AG10803 (cell line): ENCODE measurements around the gene GUCY1A1.
"Not testable (repeated sequence)": the region's sequence is repeated elsewhere in the genome, so short reads cannot be mapped to it uniquely, and the experiment has no call there.

Source experiments
- DNase-seq: peaks from one replicate; pipeline ENCODE4 v3.0.0; 2010; ENCODE audit warnings: low read depth
- H3K4me3 ChIP-seq: 2 replicates; pipeline ENCODE4 v1.5.1; 2011; ENCODE audit warnings: mild to moderate bottlenecking, low read length, control low read depth
- TF ChIP-seq, protein P1 (sequence below): conservative IDR thresholded peaks from 2 replicates; pipeline ENCODE4 v1.5.1; 2011; ENCODE audit warnings: mild to moderate bottlenecking, low read length, control low read depth, inconsistent platforms

GUCY1A1 gene

GRCh38 chr4:155643087-155643486 lies 23.6 kb upstream of the GUCY1A1 start:
- DNase-seq, result no peak
- no peak overlapping the region for H3K4me3 ChIP-seq
- TF ChIP-seq, protein P1, sequence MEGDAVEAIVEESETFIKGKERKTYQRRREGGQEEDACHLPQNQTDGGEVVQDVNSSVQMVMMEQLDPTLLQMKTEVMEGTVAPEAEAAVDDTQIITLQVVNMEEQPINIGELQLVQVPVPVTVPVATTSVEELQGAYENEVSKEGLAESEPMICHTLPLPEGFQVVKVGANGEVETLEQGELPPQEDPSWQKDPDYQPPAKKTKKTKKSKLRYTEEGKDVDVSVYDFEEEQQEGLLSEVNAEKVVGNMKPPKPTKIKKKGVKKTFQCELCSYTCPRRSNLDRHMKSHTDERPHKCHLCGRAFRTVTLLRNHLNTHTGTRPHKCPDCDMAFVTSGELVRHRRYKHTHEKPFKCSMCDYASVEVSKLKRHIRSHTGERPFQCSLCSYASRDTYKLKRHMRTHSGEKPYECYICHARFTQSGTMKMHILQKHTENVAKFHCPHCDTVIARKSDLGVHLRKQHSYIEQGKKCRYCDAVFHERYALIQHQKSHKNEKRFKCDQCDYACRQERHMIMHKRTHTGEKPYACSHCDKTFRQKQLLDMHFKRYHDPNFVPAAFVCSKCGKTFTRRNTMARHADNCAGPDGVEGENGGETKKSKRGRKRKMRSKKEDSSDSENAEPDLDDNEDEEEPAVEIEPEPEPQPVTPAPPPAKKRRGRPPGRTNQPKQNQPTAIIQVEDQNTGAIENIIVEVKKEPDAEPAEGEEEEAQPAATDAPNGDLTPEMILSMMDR, result no peak

- no peak overlapping the region for H3K4me3 ChIP-seq
- no peak for DNase-seq
Observed at GRCh38 chr4:155646001-155646400, 20.6 kb upstream of the GUCY1A1 start.

DNA sequence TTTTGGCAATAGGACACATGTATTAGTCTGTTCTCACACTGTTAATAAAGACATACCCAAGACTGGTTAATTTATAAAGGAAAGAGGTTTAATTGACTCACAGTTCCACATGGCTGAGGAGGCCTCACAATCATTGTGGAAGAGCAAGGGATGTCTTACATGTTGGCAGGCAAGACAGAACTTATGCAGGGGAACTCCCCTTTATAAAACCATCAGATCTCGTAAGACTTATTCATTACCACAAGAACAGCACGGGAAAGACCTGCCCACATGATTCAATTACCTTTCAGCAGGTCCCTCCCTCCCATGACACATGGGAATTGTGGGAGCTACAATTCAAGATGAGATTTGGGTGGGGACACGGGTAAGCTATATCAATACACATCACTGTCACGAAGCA lies 15.9 kb upstream of the GUCY1A1 start:
- not testable (repeated sequence) for H3K4me3 ChIP-seq, DNase-seq

More at GRCh38 chr4:155646001-155646400, 20.6 kb upstream of the GUCY1A1 start:
- TF ChIP-seq, protein P1, result no peak

GRCh38 chr4:155653052-155653451 lies 13.6 kb upstream of the GUCY1A1 start:
- no peak for DNase-seq
- H3K4me3 ChIP-seq, result no peak overlapping the region
- TF ChIP-seq, protein P1, result no peak

DNA sequence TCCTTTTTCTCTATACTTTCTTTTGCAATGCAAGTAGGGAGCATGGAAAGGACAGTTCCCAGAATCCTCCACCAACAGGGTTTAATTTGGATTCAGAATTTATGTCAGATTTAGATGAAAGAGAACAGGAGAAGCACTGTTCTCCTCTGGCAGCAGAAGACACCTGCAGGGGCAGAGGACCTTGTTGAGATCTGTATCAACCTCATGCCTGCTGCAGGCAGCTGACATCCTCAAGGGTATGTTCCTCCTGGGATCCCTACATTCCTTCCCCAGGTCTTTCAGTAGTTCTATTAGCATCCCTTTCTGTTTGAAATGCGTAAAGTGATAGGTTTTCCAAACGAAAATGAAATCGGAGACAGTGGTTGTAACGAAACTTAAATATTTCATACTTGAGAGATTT lies 10.6 kb upstream of the GUCY1A1 start:
- TF ChIP-seq, protein P1, result no peak
- DNase-seq, result no peak
- H3K4me3 ChIP-seq, result no peak overlapping the region

DNA sequence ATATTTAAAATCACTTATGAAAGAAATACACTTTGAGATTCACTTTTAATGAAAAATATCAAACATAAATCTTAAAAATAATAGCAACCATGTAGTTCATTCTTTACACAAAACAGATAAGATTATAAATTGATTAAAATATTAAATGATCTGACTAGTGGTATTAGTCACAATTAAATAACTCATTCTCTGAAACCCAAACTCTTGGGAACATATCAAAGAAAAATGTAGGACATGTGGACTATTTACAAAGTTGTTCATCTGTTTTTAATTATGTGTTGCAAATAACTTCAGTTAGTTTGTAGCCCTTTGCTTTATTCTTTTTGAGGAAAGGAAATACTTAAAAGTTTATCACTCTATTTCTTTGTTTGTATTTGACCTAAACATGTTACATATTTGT lies 9.5 kb upstream of the GUCY1A1 start:
- H3K4me3 ChIP-seq, result no peak overlapping the region
- TF ChIP-seq, protein P1, result no peak
- DNase-seq, result peak; percentile 53

GRCh38 chr4:155657985-155658680 lies 8.5 kb upstream of the GUCY1A1 start:
- H3K4me3 ChIP-seq, result no peak overlapping the region
- TF ChIP-seq, protein P1, result no peak
- DNase-seq, result no peak

DNA sequence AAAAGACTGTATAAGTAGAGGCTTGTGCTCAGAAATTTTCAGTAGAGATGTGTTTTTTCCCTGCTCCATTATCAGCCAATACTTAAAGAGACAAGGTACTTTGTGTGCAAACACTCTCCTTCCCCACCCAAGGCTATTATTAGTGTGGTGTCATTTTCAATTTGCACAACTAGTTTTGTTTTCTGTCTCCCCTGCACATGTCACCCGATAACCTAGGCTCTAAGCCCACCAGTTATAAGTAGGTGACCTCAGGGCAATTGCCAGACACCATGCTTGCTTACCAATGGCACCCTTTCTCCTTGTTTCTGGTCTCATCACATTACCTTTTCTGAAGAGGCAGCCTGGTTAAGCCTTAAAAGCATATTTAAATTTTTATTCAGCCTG lies 8.0 kb upstream of the GUCY1A1 start:
- no peak for DNase-seq
- H3K4me3 ChIP-seq, result no peak overlapping the region
- TF ChIP-seq, protein P1, result no peak
